ENCODE results near the gene CADM4.

DNA sequence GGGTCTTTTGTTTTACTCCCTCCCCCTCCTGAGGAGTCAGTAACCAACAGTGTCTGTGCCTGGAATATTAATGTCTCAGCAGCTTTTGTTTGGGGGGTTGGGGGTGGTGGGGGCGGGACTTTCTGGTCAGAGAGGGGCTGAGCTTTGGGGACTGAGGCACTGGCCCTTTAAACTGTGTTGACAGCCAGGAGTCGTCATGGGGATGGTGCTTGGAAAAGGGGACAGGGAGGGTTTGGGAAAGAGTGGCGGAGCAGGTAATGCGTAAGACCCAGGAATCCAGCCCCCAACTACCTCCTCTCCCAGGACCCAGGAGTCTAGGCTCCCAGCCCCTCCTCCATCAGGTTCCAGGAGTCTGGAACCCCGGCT, 5.2 kb downstream of the CADM4 start:
- TF ChIP-seq HNF4A (conservative IDR thresholded peaks at IDR 0.05): no peak
- TF ChIP-seq JUND (IDR thresholded peaks at IDR 0.05): no peak
- no peak for TF ChIP-seq CTCF (IDR thresholded peaks at IDR 0.05; ENCODE audit: low read depth, low read length, missing input control)
- no peak for TF ChIP-seq ZBTB33 (IDR thresholded peaks at IDR 0.05)
- TF ChIP-seq REST (IDR thresholded peaks at IDR 0.05): no peak

Data from liver (tissue), 3 donors.